GM23248 (cell line): ENCODE data around the gene SBNO2. TPM values are rescaled to one million over a fixed set of nuclear protein-coding genes. Genes with fewer than 3 reads are reported as not detected.

Experiments
- DNase-seq: peaks from one replicate; pipeline ENCODE4 v3.0.0-alpha.2; 2015
- H2AFZ ChIP-seq: fragments of 200-600 bp; sonication (generic); 2 replicates; pipeline ENCODE4 v1.6.1; 2016; ENCODE audit warnings: antibody characterized with exemption
- H3F3A ChIP-seq: fragments of 200-600 bp; sonication (generic); 2 replicates; pipeline ENCODE4 v1.6.1; 2016; ENCODE audit warnings: mild to moderate bottlenecking, antibody characterized with exemption, mixed run types; ENCODE audit not compliant: insufficient read depth
- H3K27ac ChIP-seq: fragments of 200-600 bp; sonication (generic); 2 replicates; pipeline ENCODE4 v1.5.1; 2016; ENCODE audit warnings: mild to moderate bottlenecking
- H3K27me3 ChIP-seq: fragments of 200-600 bp; sonication (generic); replicated peaks from 2 replicates; pipeline ENCODE4 v1.6.1; 2016; ENCODE audit warnings: mild to moderate bottlenecking; ENCODE audit not compliant: insufficient read depth
- H3K36me3 ChIP-seq: fragments of 200-600 bp; sonication (generic); 2 replicates; pipeline ENCODE4 v1.6.1; 2016; ENCODE audit warnings: low read depth, mild to moderate bottlenecking
- H3K4me1 ChIP-seq: fragments of 200-600 bp; sonication (generic); 2 replicates; pipeline ENCODE4 v1.6.1; 2016; ENCODE audit warnings: mild to moderate bottlenecking; ENCODE audit not compliant: insufficient read depth
- H3K4me2 ChIP-seq: fragments of 200-600 bp; sonication (generic); one replicate; pipeline ENCODE4 v1.6.1; 2016; ENCODE audit warnings: mild to moderate bottlenecking; ENCODE audit not compliant: unreplicated experiment
- H3K4me3 ChIP-seq: fragments of 200-600 bp; sonication (generic); 2 replicates; pipeline ENCODE4 v1.5.1; 2016; ENCODE audit warnings: mild to moderate bottlenecking
- H3K79me2 ChIP-seq: fragments of 200-600 bp; sonication (generic); 2 replicates; pipeline ENCODE4 v1.6.1; 2016; ENCODE audit warnings: mild to moderate bottlenecking; ENCODE audit not compliant: insufficient read depth
- H3K9ac ChIP-seq: fragments of 200-600 bp; sonication (generic); 2 replicates; pipeline ENCODE4 v1.6.1; 2016; ENCODE audit warnings: mild to moderate bottlenecking
- H3K9me2 ChIP-seq: fragments of 200-600 bp; sonication (generic); 2 replicates; pipeline ENCODE4 v1.6.1; 2016; ENCODE audit warnings: mixed run types, mild to moderate bottlenecking, moderate library complexity; ENCODE audit not compliant: insufficient read depth
- H3K9me3 ChIP-seq: fragments of 200-600 bp; sonication (generic); one replicate; pipeline ENCODE4 v1.6.1; 2017; ENCODE audit warnings: low read depth
- H4K20me1 ChIP-seq: fragments of 200-600 bp; sonication (generic); 2 replicates; pipeline ENCODE4 v1.6.0; 2016; ENCODE audit not compliant: insufficient read depth
- EZH2 ChIP-seq: fragments of 200-600 bp; sonication (generic); IDR thresholded peaks from 2 replicates; pipeline ENCODE4 v1.6.1; 2018; ENCODE audit warnings: antibody characterized with exemption, mild to moderate bottlenecking; ENCODE audit not compliant: insufficient read depth, poor library complexity, severe bottlenecking
- EZH2phosphoT487 ChIP-seq: fragments of 200-600 bp; sonication (generic); IDR thresholded peaks from 2 replicates; pipeline ENCODE4 v1.6.1; 2018; ENCODE audit warnings: antibody characterized with exemption, moderate library complexity, mild to moderate bottlenecking, low read depth; ENCODE audit not compliant: insufficient read depth
- WGBS, 2 experiments: methylation state at CpG; one replicate each; pipeline ENCODE4 v1.1.6; 2015 to 2017; ENCODE audit warnings: low lambda C conversion rate in 2 of 2, low coverage in 1 of 2; ENCODE audit errors: missing lambda C conversion rate in 2 of 2; 5-methylcytosine and 5-hydroxymethylcytosine counted together
- in situ Hi-C: fragments of 300-500 bp; cut with MboI; formaldehyde crosslinking; loops from 2 replicates; pipeline ENCODE4 v1.15.0; 2020
- polyA plus RNA-seq: library from polyadenylated mRNA; unstranded; fragments of >200 nt; fragmentation: Nextera tagmentation; extraction: Ambion mirVana; gene quantifications from 2 replicates; pipeline ENCODE4 v1.2.1, GENCODE V29; 2016
- total RNA-seq: library from RNA; depleted of rRNA; stranded (reverse); fragments of >200 nt; shearing (Covaris generic); gene quantifications from 2 replicates; pipeline ENCODE4 v1.2.3, GENCODE V29; 2014; rRNA removed

SBNO2 gene, protein sequence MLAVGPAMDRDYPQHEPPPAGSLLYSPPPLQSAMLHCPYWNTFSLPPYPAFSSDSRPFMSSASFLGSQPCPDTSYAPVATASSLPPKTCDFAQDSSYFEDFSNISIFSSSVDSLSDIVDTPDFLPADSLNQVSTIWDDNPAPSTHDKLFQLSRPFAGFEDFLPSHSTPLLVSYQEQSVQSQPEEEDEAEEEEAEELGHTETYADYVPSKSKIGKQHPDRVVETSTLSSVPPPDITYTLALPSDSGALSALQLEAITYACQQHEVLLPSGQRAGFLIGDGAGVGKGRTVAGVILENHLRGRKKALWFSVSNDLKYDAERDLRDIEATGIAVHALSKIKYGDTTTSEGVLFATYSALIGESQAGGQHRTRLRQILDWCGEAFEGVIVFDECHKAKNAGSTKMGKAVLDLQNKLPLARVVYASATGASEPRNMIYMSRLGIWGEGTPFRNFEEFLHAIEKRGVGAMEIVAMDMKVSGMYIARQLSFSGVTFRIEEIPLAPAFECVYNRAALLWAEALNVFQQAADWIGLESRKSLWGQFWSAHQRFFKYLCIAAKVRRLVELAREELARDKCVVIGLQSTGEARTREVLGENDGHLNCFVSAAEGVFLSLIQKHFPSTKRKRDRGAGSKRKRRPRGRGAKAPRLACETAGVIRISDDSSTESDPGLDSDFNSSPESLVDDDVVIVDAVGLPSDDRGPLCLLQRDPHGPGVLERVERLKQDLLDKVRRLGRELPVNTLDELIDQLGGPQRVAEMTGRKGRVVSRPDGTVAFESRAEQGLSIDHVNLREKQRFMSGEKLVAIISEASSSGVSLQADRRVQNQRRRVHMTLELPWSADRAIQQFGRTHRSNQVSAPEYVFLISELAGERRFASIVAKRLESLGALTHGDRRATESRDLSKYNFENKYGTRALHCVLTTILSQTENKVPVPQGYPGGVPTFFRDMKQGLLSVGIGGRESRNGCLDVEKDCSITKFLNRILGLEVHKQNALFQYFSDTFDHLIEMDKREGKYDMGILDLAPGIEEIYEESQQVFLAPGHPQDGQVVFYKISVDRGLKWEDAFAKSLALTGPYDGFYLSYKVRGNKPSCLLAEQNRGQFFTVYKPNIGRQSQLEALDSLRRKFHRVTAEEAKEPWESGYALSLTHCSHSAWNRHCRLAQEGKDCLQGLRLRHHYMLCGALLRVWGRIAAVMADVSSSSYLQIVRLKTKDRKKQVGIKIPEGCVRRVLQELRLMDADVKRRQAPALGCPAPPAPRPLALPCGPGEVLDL (N-terminal part only)
- total RNA-seq = 64.5 and 70.4 TPM in 2 replicates
- 7.5 and 11.9 TPM in 2 replicates for polyA plus RNA-seq

GRCh38 chr19:1173845-1174809 lies at the start of gene SBNO2:
TSS of gene SBNO2 (minus strand) at chr19:1174268. CDS start at chr19:1154276, 19,992 bp downstream.
- H3K4me3 ChIP-seq = peak within 1 kb of the TSS; percentile 86
- peak within 1 kb of the TSS; percentile 83 for H3K27ac ChIP-seq
- H3K79me2 ChIP-seq = peaks cover 50% of the 10 kb centered on the region
- H3K9me2 ChIP-seq = no peaks in the 10 kb centered on the region
- H2AFZ ChIP-seq = no peak within 1 kb of the TSS; the same call in 1 of the 2 replicates
- peak within 1 kb of the TSS; percentile 92 for H3K4me2 ChIP-seq
- peaks cover 33% of the 10 kb centered on the region for H3K4me1 ChIP-seq
- in situ Hi-C loops = no loop called here
- 22 to 45% methylated on average over 24 to 52 of the region's 84 CpGs for WGBS, 2 experiments
- DNase-seq = peak; percentile 94
- no peaks in the 10 kb centered on the region for H3K36me3 ChIP-seq
- peaks cover 22% of the 10 kb centered on the region for H3F3A ChIP-seq
- no peaks in the 10 kb centered on the region for H3K9me3 ChIP-seq
- TF ChIP-seq EZH2phosphoT487 (no peak), EZH2 (no peak)
- H3K9ac ChIP-seq = peak within 1 kb of the TSS; percentile 96
- H4K20me1 ChIP-seq = no peaks in the 10 kb centered on the region
- H3K27me3 ChIP-seq = no peaks in the 10 kb centered on the region

DNA sequence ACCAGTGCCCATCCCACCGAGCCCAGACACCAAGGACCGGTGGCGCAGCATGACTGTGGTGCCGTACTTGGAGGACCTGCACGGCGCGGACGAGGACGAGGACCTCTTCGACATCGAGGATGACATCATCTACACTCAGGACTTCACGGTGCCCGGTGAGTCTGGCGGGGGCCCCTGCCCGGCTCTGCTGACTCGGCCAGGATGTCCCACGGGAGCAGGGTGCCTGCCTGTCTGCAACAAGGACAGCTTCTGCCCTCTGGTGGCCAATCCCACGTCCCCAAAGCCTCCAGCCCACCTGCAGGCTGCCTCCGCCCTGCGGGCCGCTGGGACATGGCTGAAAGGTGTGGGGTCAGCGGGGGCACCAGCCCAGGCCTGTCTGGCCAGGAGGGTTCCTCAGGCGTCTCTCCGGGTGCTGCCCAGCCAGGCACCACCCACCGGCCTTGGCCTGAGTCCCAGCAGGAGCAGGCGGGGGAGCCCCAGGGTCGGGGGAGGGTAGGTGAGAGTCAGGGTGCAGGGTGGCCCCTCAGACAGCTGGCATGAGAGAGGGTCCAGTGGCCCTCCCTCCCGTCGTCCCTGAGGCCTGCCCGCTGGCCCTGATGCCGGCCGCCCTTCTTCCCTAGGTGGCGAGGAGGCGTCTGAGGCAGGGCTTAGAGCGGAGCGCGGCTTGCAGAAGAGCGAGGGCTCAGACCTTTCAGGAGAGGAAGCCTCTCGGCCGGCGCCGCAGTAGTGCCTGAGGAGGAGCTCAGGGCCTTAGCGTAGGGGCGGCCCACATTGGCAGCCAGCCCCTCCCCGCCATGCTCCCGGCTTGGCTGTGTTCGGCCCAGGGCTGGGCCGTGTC lies 49.2 kb upstream of the SBNO2 start:
- H3K27me3 ChIP-seq = no peaks in the 10 kb centered on the region
- no peaks in the 10 kb centered on the region for H3K9me3 ChIP-seq
- 76 to 79% methylated on average over 37 to 40 of the region's 48 CpGs for WGBS, 2 experiments
- H3K9me2 ChIP-seq = no peaks in the 10 kb centered on the region
- no peak overlapping the region for H3K4me3 ChIP-seq
- no peak overlapping the region for H3K27ac ChIP-seq
- peaks cover 30% of the 10 kb centered on the region for H3K79me2 ChIP-seq
- DNase-seq = peak; percentile 61
- no peaks in the 10 kb centered on the region for H3K4me1 ChIP-seq
- H2AFZ ChIP-seq = no peak overlapping the region
- in situ Hi-C loops = no loop called here
- H3F3A ChIP-seq = no peaks in the 10 kb centered on the region
- H3K9ac ChIP-seq = no peak overlapping the region
- no peak overlapping the region for H3K4me2 ChIP-seq
- TF ChIP-seq EZH2 = no peak
- no peak for TF ChIP-seq EZH2phosphoT487
- no peaks in the 10 kb centered on the region for H4K20me1 ChIP-seq
- peaks cover 3% of the 10 kb centered on the region; the same call in 1 of the 2 replicates for H3K36me3 ChIP-seq

- Histone ChIP-seq H3K79me2 (peaks cover 38% of the 10 kb centered on the region), H3K9me3 (no peaks in the 10 kb centered on the region), H3K27me3 (no peaks in the 10 kb centered on the region), H3K4me2 (no peak overlapping the region), H3F3A (no peaks in the 10 kb centered on the region), H3K9me2 (no peaks in the 10 kb centered on the region), H3K9ac (no peak overlapping the region), H3K4me1 (no peaks in the 10 kb centered on the region), H3K27ac (no peak overlapping the region), H2AFZ (no peak overlapping the region), H4K20me1 (no peaks in the 10 kb centered on the region), H3K36me3 (no peaks in the 10 kb centered on the region; the same call in 1 of the 2 replicates), H3K4me3 (no peak overlapping the region)
- no peak for TF ChIP-seq EZH2
- TF ChIP-seq EZH2phosphoT487 = no peak
- WGBS, 2 experiments = 93% methylated on average over 14 of the region's 14 CpGs
- no peak for DNase-seq
- in situ Hi-C loops = no loop called here
Observed at GRCh38 chr19:1222394-1222793, 48.3 kb upstream of the SBNO2 start.
